ENCODE data around the gene SNX5. TPM values are rescaled to one million over a fixed set of nuclear protein-coding genes. Genes with fewer than 3 reads are reported as not detected.

SNX5 gene
- total and polyA plus RNA-seq, 10 of the 15 experiments (the other 5 are each of a cell fraction or from before 2014, with no cell fraction given): 92.9 to 316 (median 245) TPM

DNA sequence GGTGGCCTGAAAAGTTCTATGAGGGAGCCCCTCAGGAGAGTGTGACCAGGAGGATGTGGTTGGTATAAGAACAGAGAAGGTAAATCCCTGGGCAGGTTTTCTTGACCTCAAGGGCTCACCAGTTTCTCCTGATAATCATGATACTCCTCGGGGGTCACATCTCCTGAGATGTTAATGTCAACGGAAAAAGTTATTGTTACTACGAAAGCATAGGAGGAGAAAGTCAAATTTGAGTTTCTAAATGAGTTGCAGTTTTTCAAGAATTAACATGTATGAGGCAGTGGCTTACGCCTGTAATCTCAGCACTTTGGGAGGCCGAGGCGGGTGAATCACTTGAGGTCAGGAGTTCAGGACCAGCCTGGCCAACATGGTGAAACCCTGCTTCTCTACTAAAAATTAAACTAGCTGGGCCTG lies 23.6 kb upstream of the SNX5 start (continued):
- TF ChIP-seq, protein P1, sequence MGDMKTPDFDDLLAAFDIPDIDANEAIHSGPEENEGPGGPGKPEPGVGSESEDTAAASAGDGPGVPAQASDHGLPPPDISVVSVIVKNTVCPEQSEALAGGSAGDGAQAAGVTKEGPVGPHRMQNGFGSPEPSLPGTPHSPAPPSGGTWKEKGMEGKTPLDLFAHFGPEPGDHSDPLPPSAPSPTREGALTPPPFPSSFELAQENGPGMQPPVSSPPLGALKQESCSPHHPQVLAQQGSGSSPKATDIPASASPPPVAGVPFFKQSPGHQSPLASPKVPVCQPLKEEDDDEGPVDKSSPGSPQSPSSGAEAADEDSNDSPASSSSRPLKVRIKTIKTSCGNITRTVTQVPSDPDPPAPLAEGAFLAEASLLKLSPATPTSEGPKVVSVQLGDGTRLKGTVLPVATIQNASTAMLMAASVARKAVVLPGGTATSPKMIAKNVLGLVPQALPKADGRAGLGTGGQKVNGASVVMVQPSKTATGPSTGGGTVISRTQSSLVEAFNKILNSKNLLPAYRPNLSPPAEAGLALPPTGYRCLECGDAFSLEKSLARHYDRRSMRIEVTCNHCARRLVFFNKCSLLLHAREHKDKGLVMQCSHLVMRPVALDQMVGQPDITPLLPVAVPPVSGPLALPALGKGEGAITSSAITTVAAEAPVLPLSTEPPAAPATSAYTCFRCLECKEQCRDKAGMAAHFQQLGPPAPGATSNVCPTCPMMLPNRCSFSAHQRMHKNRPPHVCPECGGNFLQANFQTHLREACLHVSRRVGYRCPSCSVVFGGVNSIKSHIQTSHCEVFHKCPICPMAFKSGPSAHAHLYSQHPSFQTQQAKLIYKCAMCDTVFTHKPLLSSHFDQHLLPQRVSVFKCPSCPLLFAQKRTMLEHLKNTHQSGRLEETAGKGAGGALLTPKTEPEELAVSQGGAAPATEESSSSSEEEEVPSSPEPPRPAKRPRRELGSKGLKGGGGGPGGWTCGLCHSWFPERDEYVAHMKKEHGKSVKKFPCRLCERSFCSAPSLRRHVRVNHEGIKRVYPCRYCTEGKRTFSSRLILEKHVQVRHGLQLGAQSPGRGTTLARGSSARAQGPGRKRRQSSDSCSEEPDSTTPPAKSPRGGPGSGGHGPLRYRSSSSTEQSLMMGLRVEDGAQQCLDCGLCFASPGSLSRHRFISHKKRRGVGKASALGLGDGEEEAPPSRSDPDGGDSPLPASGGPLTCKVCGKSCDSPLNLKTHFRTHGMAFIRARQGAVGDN (IDR thresholded peaks at IDR 0.05): no peak
- TF ChIP-seq, protein P2, sequence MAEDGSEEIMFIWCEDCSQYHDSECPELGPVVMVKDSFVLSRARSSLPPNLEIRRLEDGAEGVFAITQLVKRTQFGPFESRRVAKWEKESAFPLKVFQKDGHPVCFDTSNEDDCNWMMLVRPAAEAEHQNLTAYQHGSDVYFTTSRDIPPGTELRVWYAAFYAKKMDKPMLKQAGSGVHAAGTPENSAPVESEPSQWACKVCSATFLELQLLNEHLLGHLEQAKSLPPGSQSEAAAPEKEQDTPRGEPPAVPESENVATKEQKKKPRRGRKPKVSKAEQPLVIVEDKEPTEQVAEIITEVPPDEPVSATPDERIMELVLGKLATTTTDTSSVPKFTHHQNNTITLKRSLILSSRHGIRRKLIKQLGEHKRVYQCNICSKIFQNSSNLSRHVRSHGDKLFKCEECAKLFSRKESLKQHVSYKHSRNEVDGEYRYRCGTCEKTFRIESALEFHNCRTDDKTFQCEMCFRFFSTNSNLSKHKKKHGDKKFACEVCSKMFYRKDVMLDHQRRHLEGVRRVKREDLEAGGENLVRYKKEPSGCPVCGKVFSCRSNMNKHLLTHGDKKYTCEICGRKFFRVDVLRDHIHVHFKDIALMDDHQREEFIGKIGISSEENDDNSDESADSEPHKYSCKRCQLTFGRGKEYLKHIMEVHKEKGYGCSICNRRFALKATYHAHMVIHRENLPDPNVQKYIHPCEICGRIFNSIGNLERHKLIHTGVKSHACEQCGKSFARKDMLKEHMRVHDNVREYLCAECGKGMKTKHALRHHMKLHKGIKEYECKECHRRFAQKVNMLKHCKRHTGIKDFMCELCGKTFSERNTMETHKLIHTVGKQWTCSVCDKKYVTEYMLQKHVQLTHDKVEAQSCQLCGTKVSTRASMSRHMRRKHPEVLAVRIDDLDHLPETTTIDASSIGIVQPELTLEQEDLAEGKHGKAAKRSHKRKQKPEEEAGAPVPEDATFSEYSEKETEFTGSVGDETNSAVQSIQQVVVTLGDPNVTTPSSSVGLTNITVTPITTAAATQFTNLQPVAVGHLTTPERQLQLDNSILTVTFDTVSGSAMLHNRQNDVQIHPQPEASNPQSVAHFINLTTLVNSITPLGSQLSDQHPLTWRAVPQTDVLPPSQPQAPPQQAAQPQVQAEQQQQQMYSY (CRISPR knock-in tag; IDR thresholded peaks at IDR 0.05): no peak
- TF ChIP-seq, protein P3, sequence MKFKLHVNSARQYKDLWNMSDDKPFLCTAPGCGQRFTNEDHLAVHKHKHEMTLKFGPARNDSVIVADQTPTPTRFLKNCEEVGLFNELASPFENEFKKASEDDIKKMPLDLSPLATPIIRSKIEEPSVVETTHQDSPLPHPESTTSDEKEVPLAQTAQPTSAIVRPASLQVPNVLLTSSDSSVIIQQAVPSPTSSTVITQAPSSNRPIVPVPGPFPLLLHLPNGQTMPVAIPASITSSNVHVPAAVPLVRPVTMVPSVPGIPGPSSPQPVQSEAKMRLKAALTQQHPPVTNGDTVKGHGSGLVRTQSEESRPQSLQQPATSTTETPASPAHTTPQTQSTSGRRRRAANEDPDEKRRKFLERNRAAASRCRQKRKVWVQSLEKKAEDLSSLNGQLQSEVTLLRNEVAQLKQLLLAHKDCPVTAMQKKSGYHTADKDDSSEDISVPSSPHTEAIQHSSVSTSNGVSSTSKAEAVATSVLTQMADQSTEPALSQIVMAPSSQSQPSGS (IDR thresholded peaks at IDR 0.05; ENCODE audit: low read length): peak; percentile 51; the same call in 1 of the 2 replicates
- TF ChIP-seq, protein P4, sequence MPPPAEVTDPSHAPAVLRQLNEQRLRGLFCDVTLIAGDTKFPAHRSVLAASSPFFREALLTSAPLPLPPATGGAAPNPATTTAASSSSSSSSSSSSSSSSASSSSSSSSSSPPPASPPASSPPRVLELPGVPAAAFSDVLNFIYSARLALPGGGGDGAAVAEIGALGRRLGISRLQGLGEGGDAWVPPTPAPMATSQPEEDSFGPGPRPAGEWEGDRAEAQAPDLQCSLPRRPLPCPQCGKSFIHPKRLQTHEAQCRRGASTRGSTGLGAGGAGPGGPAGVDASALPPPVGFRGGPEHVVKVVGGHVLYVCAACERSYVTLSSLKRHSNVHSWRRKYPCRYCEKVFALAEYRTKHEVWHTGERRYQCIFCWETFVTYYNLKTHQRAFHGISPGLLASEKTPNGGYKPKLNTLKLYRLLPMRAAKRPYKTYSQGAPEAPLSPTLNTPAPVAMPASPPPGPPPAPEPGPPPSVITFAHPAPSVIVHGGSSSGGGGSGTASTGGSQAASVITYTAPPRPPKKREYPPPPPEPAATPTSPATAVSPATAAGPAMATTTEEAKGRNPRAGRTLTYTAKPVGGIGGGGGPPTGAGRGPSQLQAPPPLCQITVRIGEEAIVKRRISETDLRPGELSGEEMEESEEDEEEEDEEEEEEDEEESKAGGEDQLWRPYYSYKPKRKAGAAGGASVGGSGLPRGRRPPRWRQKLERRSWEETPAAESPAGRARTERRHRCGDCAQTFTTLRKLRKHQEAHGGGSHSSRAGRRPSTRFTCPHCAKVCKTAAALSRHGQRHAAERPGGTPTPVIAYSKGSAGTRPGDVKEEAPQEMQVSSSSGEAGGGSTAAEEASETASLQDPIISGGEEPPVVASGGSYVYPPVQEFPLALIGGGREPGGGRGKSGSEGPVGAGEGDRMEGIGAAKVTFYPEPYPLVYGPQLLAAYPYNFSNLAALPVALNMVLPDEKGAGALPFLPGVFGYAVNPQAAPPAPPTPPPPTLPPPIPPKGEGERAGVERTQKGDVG (CRISPR knock-in tag; IDR thresholded peaks at IDR 0.05): no peak
- no peak for TF ChIP-seq NR2C2 (IDR thresholded peaks at IDR 0.05; ENCODE audit: borderline replicate concordance, control insufficient read depth, insufficient read length, low read depth)
- 0 out of 2 replicates have a peak, but pooled peaks have one; percentile 46 for TF ChIP-seq TBL1XR1 (IDR thresholded peaks at IDR 0.05; ENCODE audit: low read depth, low read length)
- no peak for TF ChIP-seq CBX5 (IDR thresholded peaks at IDR 0.05; ENCODE audit: low read depth)
- TF ChIP-seq RUNX3 (IDR thresholded peaks at IDR 0.05; ENCODE audit: low read length): peak; percentile 52
- TF ChIP-seq IRF4 (IDR thresholded peaks at IDR 0.05; ENCODE audit: low read depth, low read length): no peak
- TF ChIP-seq FOS (IDR thresholded peaks at IDR 0.05; ENCODE audit: borderline replicate concordance, extremely low read depth, insufficient read length): no peak
- TF ChIP-seq ZBED1 (IDR thresholded peaks at IDR 0.05; ENCODE audit: borderline replicate concordance): peak; percentile 83; the same call in 1 of the 2 replicates
